ENCODE measurements around the gene KRTAP5-11.
"Not testable (repeated sequence)": the region's sequence is repeated elsewhere in the genome, so short reads cannot be mapped to it uniquely, and the experiment has no call there.

KRTAP5-11 gene

DNA sequence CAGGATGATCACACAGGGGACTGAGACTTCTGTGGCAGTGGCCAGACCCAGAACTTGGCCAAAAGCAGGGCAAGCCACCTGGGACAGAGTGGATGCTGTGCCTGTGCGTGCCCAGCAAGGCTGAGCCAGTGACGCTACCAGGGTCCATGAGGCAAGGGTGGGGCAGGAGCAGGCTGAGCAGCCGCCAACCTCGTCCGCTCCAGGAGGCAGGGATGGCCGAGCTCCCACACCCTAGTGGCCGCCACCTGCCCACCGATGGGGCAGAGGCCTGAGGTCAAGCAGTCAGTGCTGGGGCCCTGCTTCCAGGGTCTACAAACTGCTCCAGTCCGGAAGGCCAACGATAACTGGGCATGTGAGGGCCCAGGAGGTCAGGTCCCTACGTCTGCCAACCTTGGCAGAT, 27.2 kb downstream of the KRTAP5-11 start:
- no peak for DNase-seq (ENCODE audit: low read depth)

DNA sequence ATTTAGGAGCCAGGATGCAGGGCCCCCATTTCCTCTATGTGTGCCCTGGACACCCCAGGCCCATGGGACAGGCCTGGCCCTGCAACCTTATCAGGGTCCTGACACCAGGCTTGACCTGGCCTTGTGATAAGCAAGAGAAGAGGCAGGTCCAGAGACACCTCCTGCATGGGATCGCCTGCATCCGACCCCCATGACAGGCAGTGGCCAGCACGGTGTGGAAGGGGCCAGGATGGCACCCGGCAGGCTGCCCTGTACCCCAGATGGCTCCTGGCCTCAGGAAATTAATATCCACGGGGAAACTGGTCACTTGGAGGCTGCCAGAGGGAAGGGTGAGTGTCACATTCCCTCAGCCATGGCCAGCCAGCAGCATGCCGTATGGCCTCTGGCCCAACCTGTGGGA, 27.7 kb downstream of the KRTAP5-11 start:
- no peak for DNase-seq (ENCODE audit: low read depth)

DNA sequence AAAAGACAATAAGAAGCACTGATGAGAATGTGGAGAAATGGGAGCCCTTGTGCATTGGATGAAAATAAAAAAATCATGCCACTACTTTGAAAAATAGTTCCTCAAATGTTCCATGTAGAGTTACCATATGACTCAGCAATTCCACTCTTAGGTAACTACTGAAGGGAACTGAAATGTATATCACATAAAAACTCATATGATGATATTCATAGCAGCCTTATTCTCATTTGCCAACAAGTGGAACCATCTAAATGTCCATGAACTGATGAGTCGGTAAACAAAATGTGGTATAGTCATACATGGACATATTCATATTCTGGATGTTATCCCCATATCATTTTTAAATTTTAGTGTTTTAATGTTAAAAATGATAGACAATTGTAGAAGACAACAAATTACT, 31.0 kb downstream of the KRTAP5-11 start:
- DNase-seq (ENCODE audit: low read depth), result no peak

DNA sequence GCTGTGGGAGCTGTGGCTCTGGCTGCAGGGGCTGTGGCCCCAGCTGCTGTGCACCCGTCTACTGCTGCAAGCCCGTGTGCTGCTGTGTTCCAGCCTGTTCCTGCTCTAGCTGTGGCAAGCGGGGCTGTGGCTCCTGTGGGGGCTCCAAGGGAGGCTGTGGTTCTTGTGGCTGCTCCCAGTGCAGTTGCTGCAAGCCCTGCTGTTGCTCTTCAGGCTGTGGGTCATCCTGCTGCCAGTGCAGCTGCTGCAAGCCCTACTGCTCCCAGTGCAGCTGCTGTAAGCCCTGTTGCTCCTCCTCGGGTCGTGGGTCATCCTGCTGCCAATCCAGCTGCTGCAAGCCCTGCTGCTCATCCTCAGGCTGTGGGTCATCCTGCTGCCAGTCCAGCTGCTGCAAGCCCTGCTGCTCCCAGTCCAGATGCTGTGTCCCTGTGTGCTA, 33.9 kb downstream of the KRTAP5-11 start:
- DNase-seq (ENCODE audit: low read depth), result no peak

DNA sequence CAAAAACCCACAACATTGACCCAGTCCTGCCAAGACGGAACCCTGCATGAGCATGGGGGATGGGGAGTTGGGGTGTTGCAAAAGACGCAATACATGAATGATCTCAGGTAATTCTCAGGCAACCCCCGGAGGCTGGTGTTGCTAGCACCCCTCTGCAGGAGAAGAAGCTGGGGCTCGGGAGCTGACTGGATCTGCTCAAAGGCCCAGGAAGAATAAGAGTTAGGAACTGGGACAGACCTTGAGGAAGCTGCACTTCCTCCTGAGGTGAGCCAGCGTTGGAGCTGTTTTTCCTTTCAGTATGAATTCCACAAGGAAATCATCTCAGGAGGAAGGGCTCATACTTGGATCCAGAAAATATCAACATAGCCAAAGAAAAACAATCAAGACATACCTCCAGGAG, 34.6 kb downstream of the KRTAP5-11 start, which contains the start of gene KRTAP5-9:
KRTAP5-9 (plus strand) TSS at position 301 of the 400 bp plus-strand sequence. CDS start 238 bp downstream, outside the sequence.
- no peak for DNase-seq (ENCODE audit: low read depth)

DNA sequence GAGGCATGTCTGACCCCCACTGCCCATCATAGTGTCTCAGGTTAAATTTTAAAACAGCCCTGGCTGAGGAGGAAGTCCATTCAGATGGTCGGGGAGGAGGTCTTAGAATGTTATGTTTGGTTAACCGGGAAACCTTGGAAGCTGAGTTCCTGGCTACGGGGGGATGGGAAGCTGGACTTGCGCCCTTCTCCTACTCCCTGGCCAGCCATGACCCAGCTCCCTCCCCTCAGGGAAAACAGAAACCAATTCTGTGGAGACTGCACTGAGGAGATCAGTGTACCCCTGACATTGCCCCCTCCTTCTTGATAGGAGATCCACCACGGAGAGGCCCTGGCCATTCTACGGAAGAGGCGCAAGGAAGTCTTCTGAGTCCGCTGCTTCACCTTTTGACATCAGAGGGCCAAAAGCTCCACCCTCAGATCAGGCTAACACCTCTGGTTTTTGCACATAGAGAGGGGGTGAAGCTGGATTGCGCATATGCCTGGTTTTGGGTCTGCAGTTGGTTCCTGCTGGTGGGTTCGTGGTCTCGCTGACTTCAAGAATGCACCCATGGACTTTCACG, 37.2 kb downstream of the KRTAP5-11 start:
- DNase-seq (ENCODE audit: low read depth), result no peak

DNA sequence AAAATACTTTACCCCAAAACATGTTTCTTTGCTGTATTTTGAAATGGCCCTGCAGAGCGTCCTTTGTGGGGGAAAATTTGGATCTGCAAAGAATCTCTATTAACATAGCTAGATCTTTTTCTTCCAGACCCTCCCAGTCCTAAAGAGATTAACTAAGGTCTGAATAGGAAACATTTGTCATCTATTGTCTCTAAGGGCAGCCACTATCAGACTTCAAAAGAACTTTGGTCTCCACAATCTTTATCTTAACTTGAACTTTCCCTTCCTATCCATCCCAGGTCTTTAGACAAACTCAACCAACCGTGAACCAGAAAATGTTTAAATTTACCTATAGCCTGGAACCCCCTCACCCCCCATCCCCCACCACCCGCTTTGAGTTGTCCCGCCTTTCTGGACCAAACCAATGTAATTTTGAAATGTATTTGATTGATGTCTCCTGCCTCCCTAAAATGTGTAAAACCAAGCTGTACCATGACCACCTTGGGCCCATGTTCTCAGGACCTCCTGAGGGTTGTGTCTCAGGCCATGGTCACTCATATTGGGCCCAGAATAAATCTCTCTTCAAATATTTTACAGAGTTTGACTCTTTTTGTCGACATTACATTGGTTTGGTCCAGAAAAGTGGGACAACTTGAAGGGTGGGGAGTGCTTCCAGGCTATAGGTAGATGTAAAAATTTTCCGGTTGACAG, 38.0 kb downstream of the KRTAP5-11 start:
- DNase-seq (ENCODE audit: low read depth), result no peak

DNA sequence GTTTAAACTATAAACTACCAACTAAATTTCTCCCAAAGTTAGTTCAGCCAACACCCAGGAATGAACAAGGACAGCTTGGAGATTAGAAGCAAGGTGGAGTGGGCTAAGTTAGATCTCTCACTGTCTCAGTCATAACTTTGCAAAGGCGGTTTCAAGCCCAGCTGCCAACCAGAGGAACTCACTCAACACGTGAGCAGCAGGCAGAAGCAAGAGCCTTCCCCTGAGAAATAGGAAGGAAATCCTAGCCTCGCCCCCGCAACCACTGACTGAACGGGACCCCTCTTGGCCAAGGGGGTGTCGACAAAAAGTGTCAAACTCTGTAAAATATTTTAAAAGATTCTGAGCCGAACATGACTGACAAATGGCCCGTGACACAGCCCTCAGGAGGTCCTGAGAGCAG, 38.8 kb downstream of the KRTAP5-11 start:
- no peak for DNase-seq (ENCODE audit: low read depth)

DNA sequence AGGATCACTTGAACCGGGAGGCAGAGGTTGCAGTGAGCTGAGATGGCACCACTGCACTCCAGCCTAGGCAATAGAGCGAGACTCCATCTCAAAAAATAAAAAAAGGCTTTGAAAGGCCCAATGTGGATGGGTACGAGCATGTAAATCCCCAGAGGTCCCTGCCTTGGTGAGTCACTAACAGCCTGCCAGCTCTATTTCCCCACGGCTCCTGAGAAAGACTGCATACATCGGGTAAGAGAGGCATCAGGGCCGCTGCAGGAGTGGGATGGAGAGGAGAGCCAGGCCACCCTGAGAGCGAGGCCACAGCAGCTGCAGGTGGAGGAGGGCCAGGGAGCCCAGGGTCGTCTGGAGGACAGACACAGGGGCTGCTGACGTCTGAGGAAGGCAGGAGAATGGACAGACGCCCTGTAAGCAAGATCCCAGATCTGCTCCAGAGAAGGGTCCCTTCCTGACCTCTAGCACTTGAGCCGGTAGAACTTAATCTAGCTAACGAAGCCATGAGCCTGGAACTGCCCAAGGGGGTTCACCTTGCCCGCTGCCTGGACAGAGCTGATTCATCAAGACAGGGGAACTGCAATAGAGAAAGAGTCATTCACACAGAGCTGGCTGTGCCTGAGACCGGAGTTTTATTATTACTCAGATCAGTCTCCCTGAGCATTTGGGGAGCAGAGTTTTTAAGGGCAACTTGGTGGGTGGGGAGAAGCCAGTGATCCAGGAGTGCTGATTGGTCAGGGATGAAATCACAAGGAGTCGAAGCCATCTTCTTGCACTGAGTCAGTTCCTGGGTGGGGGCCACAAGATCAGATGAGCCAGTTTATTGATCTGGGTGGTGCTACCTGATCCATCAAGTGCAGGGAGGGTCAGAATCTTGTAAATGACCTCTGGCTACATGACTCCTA, 39.5 kb downstream of the KRTAP5-11 start:
- no peak for DNase-seq (ENCODE audit: low read depth)

DNA sequence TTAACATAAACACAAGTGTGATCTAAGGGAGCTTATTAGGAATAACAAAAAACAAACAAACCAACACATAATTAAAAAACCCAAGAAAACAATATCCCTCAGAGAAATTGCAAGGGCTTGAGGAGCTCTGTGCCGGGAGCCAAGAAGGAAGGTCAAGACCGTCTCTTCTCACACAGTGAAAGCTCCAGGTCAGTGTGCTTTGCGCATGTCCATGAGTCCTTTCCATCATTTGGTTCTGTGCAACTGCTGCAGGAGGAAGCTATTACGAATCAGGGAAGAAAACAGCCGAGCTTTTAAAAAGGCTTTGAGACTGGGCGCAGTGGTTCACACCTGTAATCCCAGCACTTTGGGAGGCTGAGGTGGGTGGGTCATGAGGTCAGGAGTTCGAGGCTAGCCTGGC, 40.3 kb downstream of the KRTAP5-11 start:
- no peak for DNase-seq (ENCODE audit: low read depth)

DNA sequence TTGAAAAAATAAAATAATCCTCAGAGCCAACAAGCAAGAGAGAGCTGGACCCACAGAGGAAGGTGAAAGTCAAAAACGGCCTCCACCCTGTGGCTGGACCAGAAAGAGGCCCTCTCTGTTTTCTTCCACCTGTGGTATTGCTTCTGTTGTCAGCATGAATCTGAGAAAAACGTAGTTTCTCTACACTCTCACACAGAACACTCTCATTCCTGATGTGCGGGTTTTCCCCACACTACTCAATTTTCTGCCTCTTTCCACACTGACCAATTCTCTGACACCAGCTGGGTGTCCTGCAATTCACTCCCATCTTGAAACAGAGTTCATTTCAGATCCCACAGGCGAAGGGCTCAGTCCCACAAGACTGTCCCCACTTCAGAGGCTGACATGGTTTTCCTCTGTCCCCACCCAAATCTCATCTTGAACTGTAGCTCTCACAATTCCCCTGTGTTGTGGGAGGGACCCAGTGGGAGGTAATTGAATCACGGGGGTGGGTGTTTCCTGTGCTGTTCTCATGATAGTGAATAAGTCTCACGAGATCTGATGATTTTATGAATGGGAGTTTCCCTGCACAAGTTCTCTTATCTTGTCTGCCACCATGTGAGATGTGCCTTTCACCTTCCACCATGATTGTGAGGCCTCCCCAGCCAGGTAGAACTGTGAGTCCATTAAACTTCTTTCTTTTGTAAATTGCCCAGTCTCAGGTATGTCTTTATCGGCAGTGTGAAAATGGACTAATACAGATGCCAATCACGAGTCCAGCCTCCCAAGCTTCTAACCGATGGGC, 42.0 kb downstream of the KRTAP5-11 start:
- not testable (repeated sequence) for DNase-seq (ENCODE audit: low read depth)

DNA sequence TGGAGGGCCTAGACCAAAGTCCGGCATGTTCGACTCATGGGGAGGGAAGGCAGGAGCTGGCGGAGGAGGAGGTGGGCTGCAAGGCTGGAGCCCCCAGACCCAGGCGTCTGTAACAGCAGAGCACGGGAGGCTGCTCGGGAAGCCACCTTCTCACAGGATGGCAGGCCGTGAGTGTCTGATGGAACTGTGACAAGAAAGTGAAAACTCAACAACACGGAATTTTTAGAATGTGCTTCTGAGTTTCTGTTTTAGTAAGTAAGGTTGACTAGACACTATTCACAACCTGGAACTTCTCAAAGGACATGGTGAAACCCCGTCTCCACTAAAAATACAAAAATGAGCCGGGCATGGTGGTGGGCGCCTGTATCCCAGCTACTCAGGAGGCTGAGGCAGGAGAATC, 42.7 kb downstream of the KRTAP5-11 start:
- not testable (repeated sequence) for DNase-seq (ENCODE audit: low read depth)

DNA sequence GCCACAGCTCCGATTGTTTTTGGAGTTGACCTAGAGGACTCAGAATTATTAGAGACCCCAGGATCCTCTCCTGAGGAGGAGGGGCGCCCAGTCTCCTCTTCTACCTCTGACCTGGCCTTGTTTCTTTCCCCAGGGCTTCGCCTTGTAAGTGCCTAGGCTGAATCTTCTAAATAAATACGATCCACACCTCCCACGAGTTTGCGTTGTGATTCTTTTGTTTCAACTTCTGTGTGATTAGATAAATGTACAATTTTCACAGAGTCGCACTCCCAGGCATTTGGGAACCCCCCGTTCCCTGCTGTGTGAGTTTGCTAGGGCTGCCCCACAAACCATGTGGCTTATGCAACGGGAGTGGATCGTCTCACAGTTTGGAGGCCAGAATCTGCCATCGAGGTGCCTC, 43.7 kb downstream of the KRTAP5-11 start:
- DNase-seq (ENCODE audit: low read depth), result no peak

DNA sequence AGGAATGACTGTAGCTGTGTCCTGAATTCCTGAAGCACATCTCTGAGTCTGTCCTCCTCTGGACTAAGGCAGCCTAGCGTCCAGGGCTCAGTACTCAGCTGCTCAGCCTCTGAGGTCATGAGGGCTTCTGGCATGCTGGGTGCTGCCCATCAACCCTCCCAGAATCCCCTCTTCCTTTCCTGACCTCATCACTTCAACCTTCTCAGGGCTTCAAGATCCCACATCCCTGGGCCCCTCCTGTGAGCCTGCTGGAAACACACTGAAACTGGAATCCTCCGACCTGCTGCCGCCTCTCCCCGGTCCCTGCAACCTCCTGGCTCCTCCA, 44.0 kb downstream of the KRTAP5-11 start:
- DNase-seq (ENCODE audit: low read depth), result no peak

DNA sequence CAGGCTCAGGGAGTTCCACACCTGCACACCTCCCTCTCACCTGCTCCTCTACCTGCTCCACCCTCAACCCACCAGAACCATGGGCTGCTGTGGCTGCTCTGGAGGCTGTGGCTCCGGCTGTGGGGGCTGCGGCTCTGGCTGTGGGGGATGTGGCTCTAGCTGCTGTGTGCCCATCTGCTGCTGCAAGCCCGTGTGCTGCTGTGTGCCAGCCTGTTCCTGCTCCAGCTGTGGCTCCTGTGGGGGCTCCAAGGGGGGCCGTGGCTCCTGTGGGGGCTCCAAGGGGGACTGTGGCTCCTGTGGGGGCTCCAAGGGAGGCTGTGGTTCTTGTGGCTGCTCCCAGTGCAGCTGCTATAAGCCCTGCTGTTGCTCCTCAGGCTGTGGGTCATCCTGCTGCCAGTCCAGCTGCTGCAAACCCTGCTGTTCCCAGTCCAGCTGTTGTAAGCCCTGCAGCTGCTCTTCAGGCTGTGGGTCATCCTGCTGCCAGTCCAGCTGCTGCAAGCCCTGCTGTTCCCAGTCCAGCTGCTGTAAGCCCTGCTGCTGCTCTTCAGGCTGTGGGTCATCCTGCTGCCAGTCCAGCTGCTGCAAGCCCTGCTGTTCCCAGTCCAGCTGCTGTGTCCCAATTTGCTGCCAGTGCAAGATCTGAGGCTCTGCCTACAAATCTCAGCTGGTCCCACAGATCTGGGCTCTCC, 44.6 kb downstream of the KRTAP5-11 start, which contains the start of gene KRTAP5-8:
KRTAP5-8 (plus strand) TSS at position 49 of the 689 bp plus-strand sequence; CDS start at position 80, 31 bp downstream.
- DNase-seq (ENCODE audit: low read depth), result not testable (repeated sequence)

DNA sequence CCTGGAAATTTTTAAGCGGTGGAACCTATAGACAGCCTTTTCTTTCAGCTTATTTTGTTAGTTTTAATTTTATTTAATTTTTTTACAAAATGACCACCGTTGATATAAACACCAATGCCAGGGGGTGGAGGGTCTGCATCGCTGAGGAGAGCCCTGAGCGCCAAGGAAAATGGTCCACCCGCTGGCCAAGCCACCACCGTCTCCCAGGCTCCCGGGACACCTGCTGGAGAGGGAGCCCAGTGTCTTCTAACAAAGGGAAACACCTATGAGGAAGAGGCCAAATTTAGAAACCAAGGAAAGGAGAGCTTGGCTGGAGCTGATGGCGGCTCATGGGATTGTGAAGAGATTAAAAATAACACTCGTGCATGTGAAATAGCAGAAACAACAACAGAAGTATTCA, 45.1 kb downstream of the KRTAP5-11 start:
- DNase-seq (ENCODE audit: low read depth), result no peak

DNA sequence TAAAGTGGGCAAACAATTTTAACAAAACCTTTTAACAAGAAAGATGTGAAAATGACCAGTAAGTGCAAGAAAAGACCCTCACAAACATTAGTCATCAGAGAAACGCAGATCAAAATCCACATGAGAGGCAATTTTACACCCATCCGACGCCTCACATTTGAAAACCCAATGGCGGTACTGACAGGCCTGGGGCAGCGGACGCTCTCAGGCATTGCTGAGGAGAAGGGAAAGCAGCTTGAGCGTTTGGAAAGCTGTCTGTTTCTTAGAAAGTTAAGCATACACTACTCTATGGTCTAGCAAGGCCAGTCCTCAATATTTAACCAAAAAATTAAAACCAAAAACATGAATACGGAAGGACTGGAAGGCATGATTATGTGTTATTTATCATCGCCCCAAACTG, 46.9 kb downstream of the KRTAP5-11 start:
- no peak for DNase-seq (ENCODE audit: low read depth)

DNA sequence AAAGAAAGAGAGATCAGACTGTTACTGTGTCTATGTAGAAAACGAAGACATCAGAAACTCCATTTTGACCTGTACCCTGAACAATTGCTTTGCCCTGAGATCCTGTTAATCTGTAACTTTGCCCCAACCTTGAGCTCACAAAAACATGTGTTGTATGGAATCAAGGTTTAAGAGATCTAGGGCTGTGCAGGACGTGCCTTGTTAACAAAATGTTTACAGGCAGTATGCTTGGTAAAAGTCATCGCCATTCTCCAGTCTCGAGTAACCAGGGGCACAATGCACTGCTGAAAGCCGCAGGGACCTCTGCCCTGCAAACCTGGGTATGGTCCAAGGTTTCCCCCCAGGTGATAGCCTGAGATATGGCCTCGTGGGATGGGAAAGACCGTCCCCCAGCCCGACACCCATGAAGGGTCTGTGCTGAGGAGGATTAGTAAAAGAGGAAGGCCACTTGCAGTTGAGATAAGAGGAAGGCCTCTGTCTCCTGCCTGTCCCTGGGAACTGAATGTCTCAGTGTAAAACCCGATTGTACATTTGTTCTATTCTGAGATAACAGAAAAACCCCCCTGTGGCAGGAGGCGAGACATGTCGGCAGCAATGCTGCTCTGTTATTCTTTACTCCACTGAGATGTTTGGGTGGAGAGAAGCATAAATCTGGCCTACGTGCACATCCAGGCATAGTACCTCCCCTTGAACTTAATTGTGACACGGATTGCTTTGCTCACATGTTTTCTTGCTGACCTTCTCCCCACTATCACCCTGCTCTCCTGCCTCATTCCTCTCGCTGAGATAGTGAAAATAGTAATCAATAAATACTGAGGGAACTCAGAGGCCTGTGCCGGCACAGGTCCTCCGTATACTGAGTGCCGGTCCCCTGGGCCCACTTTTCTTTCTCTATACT, 47.7 kb downstream of the KRTAP5-11 start:
- not testable (repeated sequence) for DNase-seq (ENCODE audit: low read depth)

DNA sequence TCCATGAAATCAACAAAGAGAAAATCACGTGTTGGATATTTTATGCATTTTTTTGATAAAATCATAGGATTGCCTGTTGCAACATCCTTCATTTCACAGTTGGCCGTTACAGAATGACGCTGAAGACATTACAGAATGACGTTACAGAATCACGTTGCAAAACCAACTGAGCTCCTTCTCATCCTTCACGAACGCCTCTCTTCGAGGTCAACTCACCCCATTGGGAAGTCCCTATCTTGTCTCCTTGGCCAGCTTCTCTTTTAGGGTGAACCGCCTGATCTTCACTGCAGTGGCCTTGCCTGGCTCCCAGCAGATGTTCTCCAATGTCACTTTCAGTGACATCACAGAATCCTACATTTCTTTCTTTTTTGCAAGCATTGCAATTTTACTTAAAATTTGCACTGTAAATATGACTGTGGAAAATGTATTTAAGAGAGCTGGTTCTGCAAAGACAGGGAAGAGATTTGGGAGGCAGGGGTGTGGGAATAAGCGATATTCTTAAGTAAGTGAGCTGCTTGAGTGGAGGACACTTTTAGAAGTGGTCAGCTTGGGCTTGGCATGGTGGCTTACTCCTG, 50.6 kb downstream of the KRTAP5-11 start:
- no peak for DNase-seq (ENCODE audit: low read depth)

Data from GM04504 (cell line).